COLO668 (cell line): ENCODE data around the gene PAQR5.
"Not testable (repeated sequence)": the region's sequence is repeated elsewhere in the genome, so short reads cannot be mapped to it uniquely, and the experiment has no call there.

Source experiments
- DNase-seq: peaks from one replicate; lab custom pipeline; 2025; ENCODE audit not compliant: unreplicated experiment; lab: John Stamatoyannopoulos, UW

PAQR5 gene

DNA sequence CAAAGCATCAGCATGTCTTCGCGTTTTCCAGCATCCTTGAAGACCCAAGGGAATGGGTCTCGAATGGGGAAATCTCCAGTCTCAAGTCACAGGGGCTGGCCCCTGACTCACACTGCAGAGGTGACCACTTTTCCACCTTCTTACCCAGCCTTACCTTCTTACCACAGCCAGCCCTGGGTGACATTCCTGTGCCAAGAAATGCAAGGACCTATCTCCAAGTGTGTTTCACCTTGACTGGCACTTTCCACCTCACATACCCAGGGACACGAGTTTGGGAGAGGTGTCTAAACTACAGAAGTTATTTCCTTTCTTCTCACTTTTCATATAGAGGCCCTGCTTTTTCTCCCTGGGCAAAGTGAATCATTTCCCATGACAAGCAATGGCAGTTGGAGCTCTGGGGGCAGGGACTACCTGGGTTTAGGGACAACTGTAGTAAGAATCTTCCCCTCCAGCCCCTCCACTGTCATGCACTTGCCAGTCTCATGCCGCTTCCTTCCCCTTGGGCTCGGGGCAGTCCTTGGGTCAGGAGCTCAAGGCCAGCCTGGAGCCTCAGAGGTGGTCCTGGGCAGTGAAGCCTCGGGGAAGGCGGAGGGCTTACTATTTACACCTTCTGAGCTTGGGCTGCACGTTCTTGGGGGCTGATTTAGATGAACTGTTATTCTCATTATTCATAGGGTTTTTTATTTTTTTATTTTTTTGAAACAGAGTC, 16.8 kb downstream of the PAQR5 start:
- DNase-seq = no peak

- DNase-seq = no peak
These were observed 17.6 kb downstream of the PAQR5 start for GRCh38 chr15:69316291-69316690.

- no peak for DNase-seq
These were observed 18.7 kb downstream of the PAQR5 start for GRCh38 chr15:69317392-69317841.

DNA sequence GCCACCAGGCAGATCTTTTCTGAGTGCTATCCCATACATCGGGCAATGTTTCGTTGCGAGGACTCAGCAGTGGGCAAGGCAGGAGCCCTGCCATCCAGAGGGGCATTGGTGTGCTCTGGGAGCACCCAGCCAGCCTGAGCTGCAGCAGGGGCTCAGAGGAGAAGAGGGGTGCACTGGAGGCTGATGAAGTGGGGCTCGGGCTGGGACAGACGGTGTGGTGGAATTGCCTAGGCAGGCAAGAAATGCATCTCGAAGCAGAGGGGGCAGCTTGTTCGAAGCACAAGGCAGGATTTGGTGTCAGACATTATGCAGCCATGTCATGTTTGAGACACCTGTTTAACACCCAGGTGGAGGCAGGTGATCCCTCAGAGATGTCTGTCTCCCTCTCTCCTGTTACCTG, 19.3 kb downstream of the PAQR5 start:
- no peak for DNase-seq

DNA sequence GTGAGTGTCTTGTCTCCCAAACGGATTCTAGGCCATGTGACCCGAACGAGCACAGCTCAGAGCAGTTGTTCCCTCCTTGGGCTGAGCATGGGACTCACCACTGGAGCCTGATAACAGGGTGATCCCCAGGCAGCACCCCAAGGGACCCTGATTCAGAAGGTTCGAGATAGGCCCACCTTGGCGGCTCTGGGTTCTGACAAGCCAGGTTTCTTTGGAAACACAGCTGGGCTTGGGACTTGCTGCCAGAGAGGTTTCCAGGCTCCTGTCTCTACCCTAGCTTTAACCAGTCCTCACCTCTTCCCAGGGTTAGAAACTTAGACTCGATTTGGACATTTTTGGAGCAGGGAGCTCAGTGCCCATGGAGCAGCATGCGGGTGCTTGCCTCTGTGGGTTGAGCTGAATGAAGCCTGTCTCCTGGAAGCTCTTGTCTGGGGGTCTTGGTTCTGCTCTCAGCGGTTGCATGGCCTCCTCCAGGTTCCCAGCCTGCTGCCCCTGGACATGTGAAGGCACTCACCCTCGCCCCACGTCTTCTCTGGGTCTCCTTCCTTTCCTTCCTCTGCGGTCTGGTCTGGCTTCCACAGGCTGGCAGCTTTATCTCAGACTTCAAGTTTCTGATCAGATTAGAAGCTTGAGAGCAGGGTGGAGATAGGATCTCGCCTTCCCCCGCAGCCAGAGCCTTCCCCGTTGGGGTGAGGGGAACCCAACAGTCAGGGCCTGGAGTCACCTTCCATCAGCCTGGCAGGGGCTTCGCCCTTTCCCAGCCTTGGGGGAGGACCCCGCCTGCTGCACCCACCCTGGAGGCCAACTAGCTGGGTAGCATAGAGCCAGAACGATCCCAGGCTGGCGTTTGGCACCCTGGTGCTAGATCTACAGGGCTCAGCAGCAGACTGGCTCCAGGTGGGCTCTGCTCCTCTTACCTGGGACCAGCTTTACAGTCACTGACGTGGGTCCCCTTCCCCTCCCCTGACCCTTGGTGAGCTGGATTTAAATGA, 21.0 kb downstream of the PAQR5 start:
- DNase-seq = no peak

DNA sequence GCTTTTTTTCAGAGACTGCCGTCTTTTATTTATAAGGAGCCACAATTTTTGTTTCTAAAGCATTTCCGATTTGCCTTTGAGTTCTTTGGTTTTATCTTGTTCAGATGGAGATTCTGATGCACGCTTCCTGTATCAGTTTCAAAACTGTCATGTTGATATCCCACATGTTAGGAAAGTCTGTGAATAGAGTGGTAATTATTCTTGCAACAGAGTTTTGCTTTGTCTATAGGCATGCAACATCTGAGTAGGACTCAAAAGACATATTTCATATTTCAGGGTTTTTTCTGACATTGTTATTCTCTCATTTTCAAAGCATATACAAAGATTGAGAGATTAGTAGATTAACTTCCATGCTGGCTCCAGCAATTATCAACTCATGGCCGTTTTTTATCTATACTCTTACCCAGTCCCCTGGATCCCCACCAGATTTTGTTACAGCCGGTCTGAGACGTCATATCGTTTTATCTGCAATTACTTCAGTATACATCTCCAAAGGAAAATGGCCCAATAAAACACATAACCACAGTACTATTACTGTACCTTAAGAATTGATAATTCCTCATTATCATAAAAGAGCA, 22.4 kb downstream of the PAQR5 start:
- DNase-seq = no peak

DNA sequence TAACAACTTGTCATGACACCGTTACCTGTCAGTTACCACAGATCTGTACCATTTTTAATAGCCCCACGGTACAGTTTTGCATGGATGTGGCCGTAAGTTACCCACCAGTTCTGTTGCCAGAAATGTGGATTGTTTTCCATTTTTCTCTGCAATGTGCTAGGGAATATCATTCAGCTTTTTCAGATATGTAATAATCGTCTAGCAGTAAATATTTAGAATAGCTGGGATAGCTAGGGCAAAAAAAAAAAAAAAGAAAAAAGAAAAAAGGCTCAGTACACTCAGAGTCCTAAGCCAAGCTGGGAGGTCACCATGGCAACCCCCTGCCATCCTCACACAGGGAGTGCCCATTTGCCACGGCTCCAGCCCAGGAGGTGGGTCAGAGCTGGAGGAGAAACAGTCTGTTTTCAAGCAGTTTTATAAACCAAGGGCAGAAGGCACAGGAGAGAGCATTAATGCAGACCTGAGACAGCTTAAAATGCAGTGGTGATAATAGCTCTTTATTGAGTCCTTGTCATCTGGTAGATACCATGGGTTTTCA, 25.2 kb downstream of the PAQR5 start:
- no peak for DNase-seq

DNA sequence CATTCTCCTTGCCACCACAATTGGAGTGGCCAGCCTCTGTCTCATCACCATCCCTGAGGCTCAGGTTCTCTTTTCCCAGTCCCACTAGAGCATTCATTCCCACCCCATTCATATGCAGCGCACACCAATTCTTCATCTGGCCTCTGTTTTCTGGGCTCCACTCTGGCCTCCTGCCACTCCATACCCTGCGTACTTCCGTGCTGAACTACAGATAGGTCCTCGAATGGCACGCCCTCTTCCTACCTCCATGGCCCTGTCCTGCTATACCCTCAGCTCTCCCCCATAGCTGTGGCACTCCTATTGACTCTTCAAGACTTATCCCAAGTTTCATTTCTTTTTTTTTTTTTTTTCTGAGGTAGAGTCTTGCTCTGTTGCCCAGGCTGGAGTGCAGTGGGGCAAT, 25.9 kb downstream of the PAQR5 start:
- DNase-seq = no peak

DNA sequence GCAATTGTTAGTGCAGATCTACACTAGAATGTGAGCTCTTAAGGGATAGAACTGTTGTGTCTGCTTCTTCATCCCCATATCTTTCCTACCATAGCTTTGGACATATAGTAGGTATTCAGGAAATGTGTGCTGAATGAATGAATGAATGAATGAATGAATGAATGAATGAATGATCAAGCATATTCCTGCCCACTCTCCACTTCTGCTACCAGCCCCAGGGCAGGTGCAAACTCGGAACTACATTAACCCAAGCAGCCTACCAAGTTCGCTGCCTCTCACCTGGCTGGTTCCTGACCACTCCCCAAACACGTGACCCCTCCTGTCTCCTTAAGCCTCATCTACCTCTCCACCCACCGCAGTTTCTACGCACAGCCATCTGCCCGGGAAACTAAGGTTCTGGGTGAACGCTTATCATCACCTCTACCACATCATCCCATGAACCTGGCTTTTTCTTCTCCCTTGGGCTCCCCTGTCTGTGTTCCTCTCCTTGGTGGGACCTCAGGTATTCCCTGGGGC, 26.8 kb downstream of the PAQR5 start:
- DNase-seq = peak; percentile 15

DNA sequence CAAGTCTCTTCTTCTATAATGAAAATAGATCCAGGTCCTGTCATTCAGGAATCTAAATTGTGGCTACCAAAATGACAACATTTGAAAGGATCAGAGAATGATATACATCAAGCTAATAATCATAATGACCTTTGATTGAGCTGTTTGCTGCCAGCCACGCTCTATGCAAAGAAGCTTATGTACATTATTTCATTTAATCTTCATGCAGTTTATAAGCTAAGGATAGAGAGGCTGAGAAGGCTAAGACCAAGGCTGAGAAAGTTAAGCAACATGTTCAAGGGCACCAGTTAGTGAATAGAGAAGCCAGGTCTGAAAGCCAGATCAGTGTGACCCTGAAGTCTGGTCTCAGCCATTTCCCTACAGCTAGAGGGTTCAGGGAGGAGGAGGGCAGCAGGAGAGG, 29.4 kb downstream of the PAQR5 start:
- DNase-seq = no peak

GRCh38 chr15:69328739-69329138, 30.0 kb downstream of the PAQR5 start:
- DNase-seq = peak; percentile 89

GRCh38 chr15:69337138-69337537, 38.4 kb downstream of the PAQR5 start:
- DNase-seq = no peak

- no peak for DNase-seq
These were observed 40.0 kb downstream of the PAQR5 start for GRCh38 chr15:69338535-69339213.

DNA sequence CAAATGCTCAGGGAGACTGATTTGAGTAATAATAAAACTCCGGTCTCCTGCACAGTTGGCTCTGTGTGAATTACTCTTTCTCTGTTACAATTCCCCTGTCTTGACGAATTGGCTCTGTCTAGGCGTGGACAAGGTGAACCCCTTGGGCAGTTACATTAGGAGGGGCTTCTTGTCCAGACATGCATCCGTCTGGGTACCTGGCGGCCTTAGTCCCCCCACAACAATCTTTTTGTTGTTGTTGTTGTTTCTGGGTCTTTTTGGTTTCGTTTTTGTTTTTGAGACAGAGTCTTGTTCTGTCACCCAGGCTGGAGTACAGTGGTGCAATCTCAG, 40.5 kb downstream of the PAQR5 start:
- not testable (repeated sequence) for DNase-seq

DNA sequence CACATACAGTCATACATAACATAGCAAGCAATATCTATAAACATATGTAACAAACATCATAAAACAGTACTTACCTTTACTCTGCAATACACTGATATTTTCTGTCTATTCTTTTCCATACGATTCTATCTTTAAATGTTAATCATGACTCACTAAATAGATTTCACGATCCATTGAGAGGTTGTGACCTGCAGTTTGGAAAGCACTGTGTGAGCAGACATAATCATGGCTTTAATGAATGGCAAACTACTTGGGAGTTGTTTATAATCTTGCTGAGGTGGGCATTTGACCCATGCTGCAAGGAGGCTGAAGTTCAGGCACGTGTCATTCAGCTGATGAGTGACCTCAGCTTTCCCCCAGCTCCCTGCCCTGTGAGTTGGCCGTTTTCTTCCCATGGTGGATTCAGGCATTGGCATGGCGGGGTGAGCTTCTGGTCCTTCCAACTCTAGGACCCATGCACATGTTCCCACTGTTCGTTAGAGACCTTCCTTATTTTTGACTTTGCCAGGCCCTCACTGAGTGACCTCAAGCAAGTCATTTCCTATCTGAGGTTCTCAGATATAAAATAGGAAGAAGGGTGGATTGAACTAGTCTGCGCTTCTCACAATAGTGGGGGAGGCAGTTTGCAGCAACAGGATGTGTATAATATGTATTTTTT, 41.7 kb downstream of the PAQR5 start:
- DNase-seq = no peak

GRCh38 chr15:69341356-69341755, 42.6 kb downstream of the PAQR5 start:
- DNase-seq = no peak

DNA sequence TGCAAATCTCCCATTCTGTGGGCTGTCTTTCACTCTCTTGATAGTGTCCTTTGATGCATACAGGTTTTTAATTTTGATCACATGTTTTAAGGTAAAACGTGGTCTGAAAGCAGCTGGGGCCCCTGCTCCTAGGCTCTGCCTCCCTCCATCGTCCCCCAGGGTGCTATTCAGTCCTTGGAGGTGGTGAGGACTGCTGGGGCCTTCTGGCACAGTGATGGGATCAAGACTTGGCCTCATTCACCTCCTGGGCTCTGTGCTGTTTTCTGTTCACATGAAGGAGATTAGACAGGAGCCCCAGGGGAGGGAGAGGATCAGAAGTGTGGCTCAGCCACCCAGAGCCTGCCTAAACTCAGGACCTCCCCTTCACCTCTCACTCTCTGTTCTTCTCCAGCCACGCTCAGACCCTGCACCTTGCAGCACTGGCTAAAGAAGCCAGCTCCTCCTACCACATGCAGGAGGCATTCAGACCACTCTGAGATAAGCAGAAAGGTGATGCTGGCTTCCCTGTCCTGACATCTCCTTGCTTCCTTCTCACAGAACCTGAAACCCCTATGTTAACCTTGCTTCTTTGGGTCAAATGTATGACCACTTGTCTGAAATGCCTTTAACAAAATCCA, 43.9 kb downstream of the PAQR5 start:
- no peak for DNase-seq

- no peak for DNase-seq
These were observed 44.4 kb downstream of the PAQR5 start for GRCh38 chr15:69343133-69343532.

DNA sequence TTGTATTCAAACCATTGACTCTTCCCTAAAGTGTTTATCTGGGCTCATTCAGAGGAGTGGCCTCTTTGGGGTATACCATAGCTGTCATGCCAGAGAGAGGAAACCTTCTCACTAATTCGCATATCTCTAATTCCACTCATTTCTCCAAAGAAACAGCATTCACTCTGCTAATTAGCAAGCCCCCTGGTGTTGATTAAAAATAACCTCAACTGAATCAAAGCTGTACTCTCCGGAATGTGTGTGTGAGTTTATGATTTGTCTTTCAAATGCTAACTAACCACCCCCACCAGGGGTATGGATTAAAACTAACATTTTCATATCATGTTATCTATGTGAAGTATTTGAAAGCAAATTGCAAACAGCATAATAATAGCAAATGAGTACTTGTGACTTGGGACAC, 45.5 kb downstream of the PAQR5 start:
- DNase-seq = no peak

GRCh38 chr15:69346112-69346511, 47.4 kb downstream of the PAQR5 start:
- no peak for DNase-seq
